Keratinocyte (primary cell): ENCODE measurements around the gene CNTNAP1. TPM values are rescaled to one million over a fixed set of nuclear protein-coding genes. Genes with fewer than 3 reads are reported as not detected.

Source experiments
- DNase-seq: peaks from one replicate; pipeline ENCODE4 v3.0.0-alpha.2; 2011; ENCODE audit warnings: low read depth, missing footprints, low spot score
- FAIRE-seq: peaks from 2 replicates; lab custom pipeline; 2011; peaks lifted over from hg19 to GRCh38; lab: Jason Lieb, UNC
- H2AFZ ChIP-seq: 2 replicates; pipeline ENCODE4 v1.6.0; 2012; ENCODE audit warnings: low read length, control low read depth, inconsistent platforms; ENCODE audit not compliant: control insufficient read depth
- H3K27ac ChIP-seq: 2 replicates; pipeline ENCODE4 v1.5.1; 2011; ENCODE audit warnings: low read length; ENCODE audit not compliant: control insufficient read depth, insufficient read depth
- H3K27me3 ChIP-seq: 3 replicates; pipeline ENCODE4 v1.6.0; 2011; ENCODE audit warnings: low read length; ENCODE audit not compliant: control insufficient read depth, insufficient read depth; ENCODE audit errors: extremely low read depth
- H3K36me3 ChIP-seq, 2 experiments: 2 replicates in 1 of 2; 3 replicates in 1 of 2; pipeline ENCODE4 v1.5.1; 2011; ENCODE audit warnings: low read length in 2 of 2, mild to moderate bottlenecking in 1 of 2; ENCODE audit not compliant: control insufficient read depth in 2 of 2, insufficient read depth in 2 of 2; ENCODE audit errors: extremely low read depth in 1 of 2
- H3K4me1 ChIP-seq: 3 replicates; pipeline ENCODE4 v1.5.1; 2011; ENCODE audit warnings: low read length; ENCODE audit not compliant: control insufficient read depth, insufficient read depth; ENCODE audit errors: extremely low read depth
- H3K4me2 ChIP-seq: 3 replicates; pipeline ENCODE4 v1.6.0; 2011; ENCODE audit warnings: low read depth, low read length; ENCODE audit not compliant: control insufficient read depth, insufficient read depth; ENCODE audit errors: extremely low read depth
- H3K4me3 ChIP-seq, 3 experiments: fragments of 200-600 bp in 1 of 3; sonication (generic) in 1 of 3; 2 replicates in 2 of 3; 3 replicates in 1 of 3; pipeline ENCODE4 v1.5.1; 2011 to 2016; ENCODE audit warnings: low read length in 3 of 3, mild to moderate bottlenecking in 3 of 3, control low read depth in 2 of 3, inconsistent platforms in 1 of 3, low read depth in 1 of 3, mixed read lengths in 1 of 3, mixed run types in 1 of 3, moderate library complexity in 1 of 3; ENCODE audit not compliant: control insufficient read depth in 2 of 3, insufficient read depth in 2 of 3; ENCODE audit errors: extremely low read depth in 1 of 3
- H3K79me2 ChIP-seq: 2 replicates; pipeline ENCODE4 v1.6.0; 2012; ENCODE audit warnings: low read length; ENCODE audit not compliant: control insufficient read depth, insufficient read depth
- H3K9ac ChIP-seq: 3 replicates; pipeline ENCODE4 v1.6.0; 2011; ENCODE audit warnings: low read length; ENCODE audit not compliant: control insufficient read depth, insufficient read depth; ENCODE audit errors: extremely low read depth
- H3K9me1 ChIP-seq: 3 replicates; pipeline ENCODE4 v1.6.0; 2011; ENCODE audit warnings: low read length; ENCODE audit not compliant: control insufficient read depth, insufficient read depth; ENCODE audit errors: extremely low read depth
- H3K9me3 ChIP-seq: 2 replicates; pipeline ENCODE4 v1.5.1; 2012; ENCODE audit warnings: low read depth, low read length; ENCODE audit not compliant: control insufficient read depth
- H4K20me1 ChIP-seq: 3 replicates; pipeline ENCODE4 v1.6.0; 2011; ENCODE audit warnings: low read length; ENCODE audit not compliant: control insufficient read depth, insufficient read depth; ENCODE audit errors: extremely low read depth
- EZH2 ChIP-seq: IDR thresholded peaks from one replicate; pipeline ENCODE4 v1.6.1; 2012; ENCODE audit warnings: inconsistent platforms, mild to moderate bottlenecking, low read length, moderate library complexity
- dilution Hi-C: fragments of 300-500 bp; cut with MboI; formaldehyde crosslinking; loops from one replicate; pipeline ENCODE4 v1.7.0; 2020; ENCODE audit warnings: low sequenced_read_pairs; ENCODE audit not compliant: extremely low pct_ligation_motif_present
- polyA plus RNA-seq, 5 experiments: library from polyadenylated mRNA; depleted of rRNA in 3 of 5; stranded (reverse) in 3 of 5; stranded (forward) in 1 of 5; unstranded in 1 of 5; fragments of >200 nt; gene quantifications; 1 replicate in 1 of 5; 2 replicates in 3 of 5; 3 replicates in 1 of 5; pipeline versions ENCODE4 v1.2.1 to v1.2.3, GENCODE V29; 2011 to 2012; ENCODE audit warnings: missing spikeins in 2 of 5, low read depth in 1 of 5, low replicate concordance in 1 of 5
- TF ChIP-seq, protein P1 (sequence below), 3 experiments: IDR thresholded peaks in 1 of 3; conservative IDR thresholded peaks in 1 of 3; optimal IDR thresholded peaks in 1 of 3; 2 replicates in 2 of 3; 3 replicates in 1 of 3; pipeline versions ENCODE3 to v1.5.1; 2011; ENCODE audit warnings: low read length in 3 of 3, mild to moderate bottlenecking in 3 of 3, moderate library complexity in 2 of 3, control low read depth in 1 of 3, inconsistent platforms in 1 of 3; ENCODE audit not compliant: insufficient read depth in 2 of 3; ENCODE audit errors: extremely low read depth in 1 of 3

The CNTNAP1 gene
- polyA plus RNA-seq, 1 donor (not counting 4 experiments of a cell fraction or from before 2014, with no cell fraction given): 0.71 TPM

DNA sequence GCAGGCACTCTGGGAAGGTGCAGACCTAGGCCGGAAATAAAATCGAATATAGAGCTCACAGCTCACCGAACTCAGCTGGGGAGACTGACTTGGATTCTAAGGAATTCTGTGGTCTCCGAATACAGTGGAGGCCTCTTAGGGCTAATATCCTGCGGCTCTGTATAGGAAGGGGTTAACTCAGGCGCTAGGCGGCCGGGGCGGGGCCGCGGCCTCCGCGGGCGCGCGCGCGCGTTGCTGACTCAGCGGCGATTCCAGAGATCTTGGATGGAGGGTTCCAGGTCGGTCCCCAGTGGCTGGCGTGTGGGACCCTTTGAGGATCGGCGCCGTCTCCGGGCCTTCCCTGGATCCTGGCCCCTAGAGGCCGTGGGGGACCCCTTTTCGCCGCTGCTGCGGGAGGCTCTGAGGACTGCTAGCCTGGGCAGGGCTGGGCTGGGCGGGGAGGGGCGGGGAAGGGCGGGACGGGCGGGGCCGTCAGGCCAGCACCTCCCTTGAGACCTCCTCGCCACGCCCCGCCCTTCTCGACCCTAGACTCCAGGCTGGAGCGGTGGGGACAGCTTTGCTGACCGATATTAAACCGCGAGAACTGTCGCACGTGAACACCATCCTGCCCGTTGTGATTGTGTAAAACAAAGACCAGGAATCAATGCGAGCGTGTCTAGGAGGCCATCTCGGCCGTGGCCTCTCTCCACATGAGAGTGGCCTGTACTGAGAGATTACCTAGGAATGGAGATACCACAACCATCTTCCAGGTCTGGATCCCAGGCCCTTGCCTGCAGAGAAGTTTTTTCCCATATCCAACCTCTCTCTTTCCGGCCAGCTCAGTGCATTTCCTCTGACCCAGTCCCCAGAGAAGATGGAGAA is 4.2 kb upstream of the CNTNAP1 start:
- peak overlapping the region; percentile 44 to 82 (median 67) for H3K4me3 ChIP-seq
- FAIRE-seq (no peak), DNase-seq (no peak)
- peak overlapping the region; percentile 95 for H3K27ac ChIP-seq
- H4K20me1 ChIP-seq: peaks cover 6% of the 10 kb centered on the region
- no peaks in the 10 kb centered on the region for H3K9me1 ChIP-seq
- peaks cover 55% of the 10 kb centered on the region for H3K4me1 ChIP-seq
- dilution Hi-C loops: no loop called here
- peak overlapping the region; percentile 58 for H2AFZ ChIP-seq
- no peak for TF ChIP-seq EZH2
- TF ChIP-seq, protein P1, sequence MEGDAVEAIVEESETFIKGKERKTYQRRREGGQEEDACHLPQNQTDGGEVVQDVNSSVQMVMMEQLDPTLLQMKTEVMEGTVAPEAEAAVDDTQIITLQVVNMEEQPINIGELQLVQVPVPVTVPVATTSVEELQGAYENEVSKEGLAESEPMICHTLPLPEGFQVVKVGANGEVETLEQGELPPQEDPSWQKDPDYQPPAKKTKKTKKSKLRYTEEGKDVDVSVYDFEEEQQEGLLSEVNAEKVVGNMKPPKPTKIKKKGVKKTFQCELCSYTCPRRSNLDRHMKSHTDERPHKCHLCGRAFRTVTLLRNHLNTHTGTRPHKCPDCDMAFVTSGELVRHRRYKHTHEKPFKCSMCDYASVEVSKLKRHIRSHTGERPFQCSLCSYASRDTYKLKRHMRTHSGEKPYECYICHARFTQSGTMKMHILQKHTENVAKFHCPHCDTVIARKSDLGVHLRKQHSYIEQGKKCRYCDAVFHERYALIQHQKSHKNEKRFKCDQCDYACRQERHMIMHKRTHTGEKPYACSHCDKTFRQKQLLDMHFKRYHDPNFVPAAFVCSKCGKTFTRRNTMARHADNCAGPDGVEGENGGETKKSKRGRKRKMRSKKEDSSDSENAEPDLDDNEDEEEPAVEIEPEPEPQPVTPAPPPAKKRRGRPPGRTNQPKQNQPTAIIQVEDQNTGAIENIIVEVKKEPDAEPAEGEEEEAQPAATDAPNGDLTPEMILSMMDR (optimal IDR thresholded peaks at IDR 0.05 in 1 of 3, IDR thresholded peaks at IDR 0.05 in 1 of 3, conservative IDR thresholded peaks at IDR 0.05 in 1 of 3; ENCODE audit: extremely low read depth in 1 of 3, insufficient read depth in 2 of 3, low read length in 3 of 3): no peak
- peaks cover 16% of the 10 kb centered on the region for H3K79me2 ChIP-seq
- H3K9ac ChIP-seq: peak overlapping the region; percentile 85
- peaks cover 4 to 8% of the 10 kb centered on the region in 2 experiments for H3K36me3 ChIP-seq
- H3K27me3 ChIP-seq: no peaks in the 10 kb centered on the region
- peak overlapping the region; percentile 96 for H3K4me2 ChIP-seq
- no peaks in the 10 kb centered on the region for H3K9me3 ChIP-seq

DNA sequence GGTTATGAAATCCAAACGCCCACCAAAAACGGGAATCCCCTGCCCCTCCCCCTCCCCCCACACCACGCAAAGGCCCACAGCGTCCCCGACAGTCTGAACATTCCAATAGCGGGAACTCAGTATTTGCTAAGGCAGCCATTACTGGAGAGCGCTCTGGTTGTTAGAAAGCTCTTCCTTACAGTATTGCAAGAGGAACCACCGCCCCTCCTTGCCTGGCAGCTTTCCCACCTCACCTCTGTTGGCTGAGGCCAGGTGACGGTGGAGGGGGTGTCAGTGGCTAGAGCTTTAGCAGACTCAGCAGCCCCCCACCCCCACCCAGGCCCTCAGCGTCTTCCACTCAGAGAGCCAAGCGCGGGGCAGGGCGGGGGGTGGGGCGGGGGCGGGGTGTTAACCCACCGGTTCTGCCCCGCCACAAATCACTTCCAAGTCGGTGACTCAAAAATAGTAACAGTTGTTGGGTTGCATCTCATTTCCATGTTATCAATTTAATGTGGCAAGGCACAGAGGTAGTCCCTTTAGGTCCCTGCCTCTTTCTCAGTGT is 3.3 kb upstream of the CNTNAP1 start:
- DNase-seq: no peak
- dilution Hi-C loops: no loop called here
- no peak for FAIRE-seq

More for the DNA sequence above, 3.3 kb upstream of the CNTNAP1 start:
- H3K4me3 ChIP-seq: peak overlapping the region; percentile 44 to 67 (median 67)
- H3K9me1 ChIP-seq: no peaks in the 10 kb centered on the region
- peaks cover 6% of the 10 kb centered on the region for H4K20me1 ChIP-seq
- H3K79me2 ChIP-seq: peaks cover 16% of the 10 kb centered on the region
- no peaks in the 10 kb centered on the region for H3K9me3 ChIP-seq
- H3K4me1 ChIP-seq: peaks cover 51% of the 10 kb centered on the region
- H3K9ac ChIP-seq: peak overlapping the region; percentile 68
- peak overlapping the region; percentile 96 for H3K4me2 ChIP-seq
- TF ChIP-seq EZH2: no peak
- TF ChIP-seq, protein P1 (optimal IDR thresholded peaks at IDR 0.05 in 1 of 3, IDR thresholded peaks at IDR 0.05 in 1 of 3, conservative IDR thresholded peaks at IDR 0.05 in 1 of 3; ENCODE audit: extremely low read depth in 1 of 3, insufficient read depth in 2 of 3, low read length in 3 of 3): peak in 1 of 3 experiments; percentile 18
- no peaks in the 10 kb centered on the region for H3K27me3 ChIP-seq
- H2AFZ ChIP-seq: peak overlapping the region; percentile 95
- no peaks in the 10 kb centered on the region for H3K36me3 ChIP-seq
- peak overlapping the region; percentile 95 for H3K27ac ChIP-seq
